ENCODE measurements around the gene ARHGAP18.

Gene ARHGAP18

GRCh38 chr6:129653229-129653628 is 56.7 kb downstream of the ARHGAP18 start:
- no peak overlapping the region for H3K4me3 ChIP-seq (ENCODE audit: low read depth in 1 of 2, low read length in 1 of 2)
- no peaks in the 10 kb centered on the region for H3K36me3 ChIP-seq
- no peaks in the 10 kb centered on the region for H3K27me3 ChIP-seq
- H3K9me3 ChIP-seq = no peaks in the 10 kb centered on the region
- H3K4me1 ChIP-seq (ENCODE audit: control insufficient read depth in 1 of 2, insufficient read depth in 1 of 2, low read depth in 1 of 2, low read length in 1 of 2) = no peaks in the 10 kb centered on the region
- H3K27ac ChIP-seq = no peak overlapping the region
- no peak for TF ChIP-seq CTCF (IDR thresholded peaks at IDR 0.05)

- no peak for TF ChIP-seq CTCF (IDR thresholded peaks at IDR 0.05)
- Histone ChIP-seq H3K9me3 (no peaks in the 10 kb centered on the region), H3K4me3 (ENCODE audit: low read depth in 1 of 2, low read length in 1 of 2) (no peak overlapping the region), H3K4me1 (ENCODE audit: control insufficient read depth in 1 of 2, insufficient read depth in 1 of 2, low read depth in 1 of 2, low read length in 1 of 2) (no peaks in the 10 kb centered on the region), H3K27ac (no peak overlapping the region), H3K27me3 (no peaks in the 10 kb centered on the region), H3K36me3 (no peaks in the 10 kb centered on the region)
Observed at GRCh38 chr6:129651291-129651691, 58.7 kb downstream of the ARHGAP18 start.

DNA sequence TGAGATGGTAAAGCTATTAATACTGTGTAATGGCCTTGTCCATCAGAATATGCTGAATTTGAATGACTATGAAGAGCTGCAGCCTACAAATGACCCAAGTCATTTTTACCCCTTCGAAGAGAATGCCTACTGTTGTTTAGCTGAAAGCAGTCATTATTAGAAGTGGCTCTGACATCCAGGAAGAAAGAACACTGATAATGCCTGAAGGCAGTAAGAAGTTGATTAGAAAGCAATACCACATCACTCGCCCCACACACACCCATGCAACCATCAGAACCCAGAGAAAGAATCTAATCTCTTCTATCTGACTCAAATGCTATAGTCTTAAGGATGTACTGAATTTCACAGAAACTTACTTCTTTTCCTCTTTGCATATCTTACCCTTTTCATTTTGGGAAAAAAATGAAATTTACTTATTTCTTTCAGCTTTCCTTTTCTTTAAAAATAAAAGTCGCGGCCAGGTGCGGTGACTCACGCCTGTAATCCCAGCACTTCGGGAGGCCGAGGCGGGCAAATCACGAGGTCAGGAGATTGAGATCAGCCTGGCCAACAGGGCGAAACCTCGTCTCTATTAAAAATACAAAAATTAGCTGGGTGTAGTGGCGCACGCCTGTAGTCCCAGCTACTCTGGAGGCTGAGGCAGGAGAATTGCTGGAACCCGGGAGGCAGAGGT is 61.0 kb downstream of the ARHGAP18 start:
- Histone ChIP-seq H3K27ac (no peak overlapping the region), H3K36me3 (no peaks in the 10 kb centered on the region), H3K4me3 (ENCODE audit: low read depth in 1 of 2, low read length in 1 of 2) (no peak overlapping the region), H3K9me3 (no peaks in the 10 kb centered on the region), H3K4me1 (ENCODE audit: control insufficient read depth in 1 of 2, insufficient read depth in 1 of 2, low read depth in 1 of 2, low read length in 1 of 2) (no peaks in the 10 kb centered on the region), H3K27me3 (no peaks in the 10 kb centered on the region)
- no peak for TF ChIP-seq CTCF (IDR thresholded peaks at IDR 0.05)

DNA sequence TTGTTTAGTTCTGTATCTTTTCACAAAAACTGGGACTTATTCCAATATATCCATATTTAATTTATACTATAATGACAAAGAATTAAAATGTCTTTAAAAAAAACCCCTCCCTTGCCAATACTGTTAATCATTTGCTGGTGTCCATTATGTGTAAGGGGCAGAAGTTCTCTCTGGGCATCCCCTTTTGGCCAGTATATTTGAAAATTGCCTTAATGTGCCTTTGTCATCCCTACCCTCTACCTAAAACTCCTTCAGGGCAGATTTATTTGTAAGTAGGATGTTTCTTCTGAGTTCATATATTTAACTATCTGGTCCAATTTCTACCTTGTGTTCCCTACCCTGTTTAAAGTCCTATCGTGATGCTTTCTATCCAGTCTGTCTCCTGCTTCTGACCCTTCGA is 62.9 kb downstream of the ARHGAP18 start:
- no peak for TF ChIP-seq CTCF (IDR thresholded peaks at IDR 0.05)
- no peak overlapping the region for H3K4me3 ChIP-seq (ENCODE audit: low read depth in 1 of 2, low read length in 1 of 2)
- no peaks in the 10 kb centered on the region for H3K4me1 ChIP-seq (ENCODE audit: control insufficient read depth in 1 of 2, insufficient read depth in 1 of 2, low read depth in 1 of 2, low read length in 1 of 2)
- no peaks in the 10 kb centered on the region for H3K9me3 ChIP-seq
- H3K27me3 ChIP-seq = no peaks in the 10 kb centered on the region
- H3K36me3 ChIP-seq = no peaks in the 10 kb centered on the region
- no peak overlapping the region for H3K27ac ChIP-seq

- Histone ChIP-seq H3K4me3 (ENCODE audit: low read depth in 1 of 2, low read length in 1 of 2) (no peak overlapping the region), H3K9me3 (no peaks in the 10 kb centered on the region), H3K4me1 (ENCODE audit: control insufficient read depth in 1 of 2, insufficient read depth in 1 of 2, low read depth in 1 of 2, low read length in 1 of 2) (no peaks in the 10 kb centered on the region), H3K27me3 (no peaks in the 10 kb centered on the region), H3K36me3 (no peaks in the 10 kb centered on the region), H3K27ac (no peak overlapping the region)
- TF ChIP-seq CTCF (IDR thresholded peaks at IDR 0.05) = no peak
Observed at GRCh38 chr6:129646642-129647041, 63.3 kb downstream of the ARHGAP18 start.
